ENCODE results near the gene EFCAB6.

DNA sequence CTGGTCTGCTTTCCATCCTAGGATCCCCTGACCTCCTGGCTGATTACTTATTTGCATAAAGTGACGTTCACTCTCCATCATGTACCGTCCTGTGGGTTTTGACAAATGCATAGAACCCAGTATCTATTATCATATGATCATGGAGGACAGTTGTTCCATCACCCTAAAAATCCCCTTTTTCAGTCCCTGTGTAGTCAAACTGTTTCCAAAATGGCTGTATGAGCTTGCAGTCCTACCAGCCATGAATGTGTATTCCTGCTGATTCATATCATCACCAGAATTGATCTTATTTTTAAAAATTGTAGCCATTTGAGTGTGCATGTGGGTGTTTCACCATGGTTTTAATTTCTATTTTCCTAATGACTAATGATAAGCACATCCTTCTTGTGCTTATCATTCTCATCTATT, 291.5 kb downstream of the EFCAB6 start:
- TF ChIP-seq, protein P1, sequence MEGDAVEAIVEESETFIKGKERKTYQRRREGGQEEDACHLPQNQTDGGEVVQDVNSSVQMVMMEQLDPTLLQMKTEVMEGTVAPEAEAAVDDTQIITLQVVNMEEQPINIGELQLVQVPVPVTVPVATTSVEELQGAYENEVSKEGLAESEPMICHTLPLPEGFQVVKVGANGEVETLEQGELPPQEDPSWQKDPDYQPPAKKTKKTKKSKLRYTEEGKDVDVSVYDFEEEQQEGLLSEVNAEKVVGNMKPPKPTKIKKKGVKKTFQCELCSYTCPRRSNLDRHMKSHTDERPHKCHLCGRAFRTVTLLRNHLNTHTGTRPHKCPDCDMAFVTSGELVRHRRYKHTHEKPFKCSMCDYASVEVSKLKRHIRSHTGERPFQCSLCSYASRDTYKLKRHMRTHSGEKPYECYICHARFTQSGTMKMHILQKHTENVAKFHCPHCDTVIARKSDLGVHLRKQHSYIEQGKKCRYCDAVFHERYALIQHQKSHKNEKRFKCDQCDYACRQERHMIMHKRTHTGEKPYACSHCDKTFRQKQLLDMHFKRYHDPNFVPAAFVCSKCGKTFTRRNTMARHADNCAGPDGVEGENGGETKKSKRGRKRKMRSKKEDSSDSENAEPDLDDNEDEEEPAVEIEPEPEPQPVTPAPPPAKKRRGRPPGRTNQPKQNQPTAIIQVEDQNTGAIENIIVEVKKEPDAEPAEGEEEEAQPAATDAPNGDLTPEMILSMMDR (IDR thresholded peaks at IDR 0.05 in 2 of 3, conservative IDR thresholded peaks at IDR 0.05 in 1 of 3; ENCODE audit: borderline replicate concordance in 1 of 3, insufficient read depth in 1 of 3, low read depth in 2 of 3, low read length in 2 of 3) = no peak
- TF ChIP-seq POLR2A (IDR thresholded peaks at IDR 0.05; ENCODE audit: borderline replicate concordance, extremely low read depth, insufficient read depth, insufficient read length) = no peak
- no peak for TF ChIP-seq SP1 (IDR thresholded peaks at IDR 0.05; ENCODE audit: low read depth)
